ENCODE data around the gene ASB13.

ASB13 gene

DNA sequence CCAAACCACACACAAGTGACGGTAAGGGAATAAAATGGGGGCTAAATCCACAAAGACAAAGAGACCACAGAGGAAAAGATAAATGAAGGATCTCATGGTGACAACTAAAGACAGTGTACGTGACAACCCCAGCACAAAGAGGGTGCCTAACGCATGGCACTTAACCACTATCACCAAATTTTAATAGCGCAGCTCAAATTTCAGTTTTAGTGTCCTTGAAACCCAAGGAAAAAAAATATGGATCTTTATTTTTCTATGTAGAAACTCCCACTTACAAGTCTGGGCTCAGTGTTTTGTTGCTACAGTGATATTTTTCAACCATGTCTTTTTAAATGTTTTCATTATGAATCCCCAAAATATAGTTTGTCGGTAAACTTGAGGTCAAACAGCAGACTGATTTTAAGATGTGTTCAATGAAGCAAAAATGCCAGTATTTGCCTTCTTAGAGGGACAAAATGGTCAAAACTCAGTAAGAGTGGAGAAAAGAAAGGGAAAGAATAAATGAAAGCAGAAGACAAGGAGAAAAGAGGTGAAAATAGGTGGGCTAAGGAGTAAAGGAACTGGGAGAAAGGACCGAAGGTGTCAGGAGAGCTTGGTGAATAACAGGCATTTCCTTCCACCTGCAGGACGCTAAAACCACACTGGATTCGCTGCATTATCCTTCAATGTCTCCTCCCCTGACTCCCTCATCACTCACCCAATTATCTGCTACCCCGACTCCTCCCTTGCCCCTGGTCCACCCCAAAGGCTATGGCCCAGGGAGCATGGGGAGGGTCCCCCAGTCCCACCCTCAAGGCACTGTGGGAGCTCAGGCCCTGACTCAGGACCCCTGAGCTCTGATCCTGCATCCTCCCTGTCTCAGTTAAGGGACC lies 3.5 kb downstream of the ASB13 start:
- no peak for TF ChIP-seq GATA3 (IDR thresholded peaks at IDR 0.05; ENCODE audit: low read depth, low read length)
- no peak for TF ChIP-seq GATA2 (IDR thresholded peaks at IDR 0.05; ENCODE audit: low read depth, low read length)

DNA sequence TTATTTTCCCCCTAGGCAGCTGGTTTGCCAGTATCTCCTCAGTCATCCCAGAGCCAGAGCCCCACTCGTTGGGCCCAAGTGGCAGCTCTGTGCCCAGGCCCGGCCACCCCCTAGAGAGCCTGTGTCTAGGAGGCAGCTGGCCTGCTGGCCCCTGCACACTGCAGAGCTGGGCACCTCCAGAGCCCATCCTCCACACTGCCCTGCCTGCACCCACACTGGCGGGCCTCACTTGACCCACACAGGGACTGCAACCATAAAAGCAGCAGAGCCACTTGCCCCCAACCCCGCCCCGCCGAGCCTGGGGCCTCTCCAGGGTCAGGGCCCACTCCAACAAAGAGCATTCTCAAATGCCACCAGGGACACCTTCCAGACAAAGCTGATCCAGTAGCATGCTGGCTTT lies 5.4 kb downstream of the ASB13 start:
- TF ChIP-seq GATA2 (IDR thresholded peaks at IDR 0.05; ENCODE audit: low read depth, low read length) = no peak
- no peak for TF ChIP-seq GATA3 (IDR thresholded peaks at IDR 0.05; ENCODE audit: low read depth, low read length)

DNA sequence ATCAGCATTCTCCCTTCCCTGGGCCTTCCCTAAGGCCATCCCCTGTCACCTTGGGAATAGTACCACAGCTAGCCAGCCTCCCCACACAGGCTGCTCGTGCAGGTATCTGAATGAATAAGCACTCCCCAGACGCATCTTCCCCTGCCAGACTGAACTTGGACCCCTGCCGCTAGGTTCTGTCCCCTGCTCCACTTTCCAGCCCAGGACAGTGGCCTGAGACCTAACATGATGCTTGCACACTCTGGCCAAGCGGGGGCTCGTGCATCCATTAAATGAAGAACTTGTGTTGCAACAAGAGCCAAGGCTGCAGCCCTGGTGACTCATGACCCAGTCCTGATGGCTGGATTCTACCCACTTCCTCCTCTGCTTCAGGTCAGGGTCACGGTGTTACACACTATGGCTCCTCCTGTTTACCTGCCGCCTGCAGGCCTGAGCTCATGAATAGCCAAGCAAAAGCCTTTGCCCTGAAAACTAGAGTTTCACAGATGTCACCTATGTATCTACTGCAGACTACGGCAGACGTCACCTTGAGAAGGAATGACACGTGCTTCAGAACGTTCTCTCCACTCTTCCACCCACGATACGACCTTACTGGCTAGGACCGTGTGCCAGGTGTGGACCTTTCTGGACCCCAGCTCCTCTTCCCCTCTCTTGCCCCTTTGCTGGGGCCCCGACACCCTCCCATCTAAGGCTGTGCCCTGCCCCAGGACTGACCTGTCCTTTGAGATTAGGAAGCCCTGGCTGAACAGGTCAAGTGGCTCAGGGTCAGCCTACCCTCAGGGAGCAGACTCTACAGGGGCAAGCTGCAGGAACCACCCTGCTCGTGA lies 6.5 kb downstream of the ASB13 start:
- TF ChIP-seq GATA2 (IDR thresholded peaks at IDR 0.05; ENCODE audit: low read depth, low read length) = no peak

DNA sequence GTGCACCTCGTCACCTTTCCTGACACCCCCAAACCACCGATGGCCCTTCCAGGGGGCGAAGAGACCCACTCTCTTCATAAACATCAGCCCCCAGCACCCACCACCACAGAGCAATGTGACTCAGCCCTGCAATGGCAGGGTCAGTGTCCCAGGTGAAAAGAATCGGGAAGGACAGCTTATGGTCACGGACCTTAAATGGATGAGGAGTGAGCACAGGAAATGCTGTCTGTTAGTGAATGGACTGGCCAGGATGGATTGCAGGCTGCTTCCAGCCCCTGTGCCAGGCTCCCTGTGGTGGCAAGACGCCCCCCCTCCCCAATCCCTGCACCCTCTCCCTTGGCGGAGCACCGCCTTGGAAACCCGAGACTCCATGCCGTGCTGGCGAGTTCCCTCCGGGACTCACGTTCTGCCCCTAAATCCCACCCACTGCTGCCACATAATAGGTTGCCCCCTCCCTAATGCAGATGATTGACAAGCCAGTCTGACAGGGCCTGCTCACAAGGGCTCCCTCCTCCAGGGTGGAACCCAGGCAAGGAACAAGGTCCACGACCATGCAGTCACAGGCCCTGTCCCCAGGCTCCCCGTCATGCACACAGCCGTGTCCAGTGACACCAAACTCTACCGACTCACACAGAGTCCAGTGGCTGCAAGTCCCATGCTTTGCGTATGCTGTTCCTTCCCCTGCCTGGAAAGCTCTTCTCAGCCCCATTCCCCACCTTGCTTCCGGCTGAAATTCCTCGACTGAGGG lies 7.3 kb downstream of the ASB13 start:
- no peak for TF ChIP-seq GATA3 (IDR thresholded peaks at IDR 0.05; ENCODE audit: low read depth, low read length)
- TF ChIP-seq GATA2 (IDR thresholded peaks at IDR 0.05; ENCODE audit: low read depth, low read length) = no peak

DNA sequence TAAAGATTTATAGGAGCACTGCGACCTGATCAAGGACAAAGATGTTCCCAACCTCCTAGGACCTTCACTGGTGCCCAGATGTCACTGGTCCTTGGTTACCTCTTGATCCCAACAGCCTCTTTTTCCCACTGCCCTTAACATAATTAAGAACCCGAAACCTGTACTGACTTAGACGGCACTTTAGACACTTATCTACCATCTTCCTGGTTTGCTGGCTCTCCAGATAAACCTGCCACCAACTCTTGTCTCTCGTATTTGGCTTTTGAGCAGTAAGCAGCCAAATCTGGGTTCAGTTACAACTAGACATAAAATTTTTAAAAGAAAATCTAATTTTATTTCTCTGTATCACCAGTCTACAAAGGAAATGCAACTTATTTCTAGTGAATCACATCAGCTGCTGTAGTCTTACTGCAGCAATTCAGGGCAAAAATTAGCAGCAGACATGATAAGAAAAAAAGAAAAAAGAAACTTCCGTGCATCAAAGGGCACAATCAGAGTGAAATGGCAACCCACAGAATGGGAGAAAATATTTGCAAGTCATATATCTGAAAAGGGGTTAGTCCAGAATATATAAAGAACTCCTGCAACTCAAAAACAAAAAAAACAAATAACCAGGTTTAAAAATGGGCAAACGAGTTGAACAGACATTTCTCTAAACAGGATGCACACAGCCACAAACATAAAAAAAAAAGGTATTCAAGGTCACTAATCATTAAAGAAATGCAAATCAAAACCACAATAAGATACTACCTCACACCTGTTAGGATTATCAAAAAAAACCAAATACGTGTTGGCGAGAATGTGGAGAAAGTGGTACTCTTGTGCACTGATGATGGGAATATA lies 9.4 kb downstream of the ASB13 start:
- TF ChIP-seq GATA2 (IDR thresholded peaks at IDR 0.05; ENCODE audit: low read depth, low read length) = no peak
- TF ChIP-seq GATA3 (IDR thresholded peaks at IDR 0.05; ENCODE audit: low read depth, low read length) = no peak

DNA sequence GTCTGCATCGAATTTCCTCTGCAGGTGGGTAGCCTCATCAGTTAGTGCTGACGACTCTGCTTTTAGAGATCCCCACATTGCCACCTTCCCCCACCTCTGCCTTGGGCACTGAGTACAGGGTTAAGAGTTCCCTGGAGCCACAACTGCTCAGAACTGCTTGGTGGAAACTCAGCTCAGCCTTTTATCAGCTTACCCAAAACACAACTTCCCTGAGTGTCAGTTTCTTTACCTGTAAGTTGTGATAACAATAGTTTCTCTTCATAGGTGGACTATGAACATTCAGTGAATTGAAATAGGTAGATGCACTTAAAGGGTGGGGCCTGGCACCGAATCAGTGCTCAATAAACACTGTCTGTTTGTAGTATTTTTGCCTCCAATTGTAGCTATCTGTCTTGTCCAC lies 11.3 kb downstream of the ASB13 start:
- TF ChIP-seq GATA3 (IDR thresholded peaks at IDR 0.05; ENCODE audit: low read depth, low read length) (no peak), GATA2 (IDR thresholded peaks at IDR 0.05; ENCODE audit: low read depth, low read length) (no peak)

DNA sequence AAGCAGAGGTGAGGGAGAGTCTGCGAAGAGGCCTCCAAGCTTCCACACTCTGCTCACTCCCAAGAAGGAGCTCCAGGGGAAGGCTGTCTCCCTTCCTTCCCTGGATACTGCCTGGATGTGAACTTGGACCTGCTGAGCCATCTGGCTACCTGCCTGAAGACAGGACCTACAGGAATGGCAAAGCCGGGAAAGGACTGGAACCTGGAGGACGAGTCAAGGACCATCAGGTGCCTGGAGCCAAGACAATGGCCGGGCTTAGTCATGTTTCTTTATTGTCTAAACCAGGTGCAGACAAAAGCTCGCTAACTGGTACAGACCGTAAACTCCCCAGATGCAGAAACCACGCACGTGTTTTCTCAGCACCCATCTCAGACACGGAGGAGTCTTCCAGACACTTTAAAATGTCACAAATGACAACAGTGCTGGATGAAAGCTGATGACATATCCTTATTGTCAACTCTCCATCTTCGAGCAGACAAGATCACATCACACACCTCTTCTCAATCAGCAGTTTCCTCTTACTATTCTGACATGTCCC lies 12.1 kb downstream of the ASB13 start:
- TF ChIP-seq GATA3 (IDR thresholded peaks at IDR 0.05; ENCODE audit: low read depth, low read length) (no peak), GATA2 (IDR thresholded peaks at IDR 0.05; ENCODE audit: low read depth, low read length) (no peak)

DNA sequence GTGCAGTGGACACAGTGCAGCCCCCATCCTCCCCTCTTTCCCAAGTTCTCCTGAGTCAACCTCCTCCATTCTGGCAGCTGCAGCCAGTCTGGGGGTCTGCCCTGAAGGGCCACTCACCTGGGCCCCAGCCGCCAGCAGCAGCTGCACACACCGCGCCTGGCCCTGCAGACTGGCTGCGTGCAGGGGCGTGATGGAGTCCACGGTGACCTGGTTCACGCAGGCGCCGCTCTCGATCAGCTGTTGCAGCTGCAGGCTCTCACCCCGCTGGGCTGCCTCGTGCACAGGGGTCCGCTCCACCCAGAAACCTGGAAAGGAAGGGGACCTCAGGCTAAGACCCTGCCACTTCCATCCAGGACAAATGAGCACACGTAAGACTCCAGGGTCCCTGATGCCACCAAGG lies 13.6 kb downstream of the ASB13 start:
- no peak for TF ChIP-seq GATA2 (IDR thresholded peaks at IDR 0.05; ENCODE audit: low read depth, low read length)
- no peak for TF ChIP-seq GATA3 (IDR thresholded peaks at IDR 0.05; ENCODE audit: low read depth, low read length)

DNA sequence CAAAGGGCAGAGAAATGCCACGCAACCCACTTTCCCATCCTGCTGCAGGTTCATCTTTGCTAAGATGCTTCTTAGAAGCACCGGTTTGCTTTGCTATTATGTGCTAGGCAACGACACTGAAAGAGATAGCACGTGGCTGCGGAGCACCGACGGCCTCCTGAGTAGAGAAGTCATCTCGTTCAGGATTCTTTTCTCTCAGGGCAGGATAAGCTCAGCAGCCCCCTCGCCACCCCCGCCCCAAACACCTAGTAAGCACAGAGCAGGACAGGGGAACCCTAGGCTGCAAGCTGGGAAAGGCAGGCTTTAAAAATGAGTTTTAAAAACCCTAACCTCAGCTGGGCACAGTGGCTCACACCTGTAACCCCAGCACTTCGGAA lies 15.0 kb downstream of the ASB13 start:
- TF ChIP-seq GATA3 (IDR thresholded peaks at IDR 0.05; ENCODE audit: low read depth, low read length) = no peak
- TF ChIP-seq GATA2 (IDR thresholded peaks at IDR 0.05; ENCODE audit: low read depth, low read length) = no peak

DNA sequence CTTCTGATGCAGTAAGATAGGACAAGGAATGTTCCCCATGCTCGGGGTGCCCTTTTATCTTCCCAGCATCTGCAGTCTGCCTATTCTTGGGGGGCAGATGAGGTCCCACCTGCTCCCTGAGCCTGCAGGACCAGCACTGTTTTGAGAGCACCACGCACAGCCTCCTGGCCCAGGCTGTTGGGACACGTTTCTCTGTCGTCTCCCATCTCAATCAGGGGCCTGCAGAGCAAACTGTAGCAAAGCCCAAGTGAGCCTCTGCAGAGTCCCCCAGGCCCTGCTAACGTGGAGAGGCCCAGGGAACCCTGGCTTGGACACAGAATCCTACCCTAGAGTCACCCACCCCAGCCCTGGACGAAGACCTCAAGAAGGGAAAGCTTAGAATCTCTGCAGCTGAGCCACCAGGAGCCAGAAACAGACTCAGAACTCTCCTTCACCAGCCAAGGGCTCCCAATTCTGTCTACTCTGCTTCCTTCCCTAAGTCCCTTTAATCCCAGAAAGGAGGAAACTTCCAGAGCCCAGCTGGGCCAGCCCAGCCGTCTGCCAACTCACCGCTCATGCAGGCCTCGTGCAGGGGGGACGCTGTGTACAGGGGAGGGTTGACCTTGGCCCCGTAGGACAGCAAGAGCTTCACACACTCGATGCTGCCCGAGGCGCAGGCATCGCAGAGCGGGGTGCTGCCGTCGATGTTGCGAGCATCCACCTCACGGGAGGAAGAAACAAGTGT lies 15.6 kb downstream of the ASB13 start:
- TF ChIP-seq GATA2 (IDR thresholded peaks at IDR 0.05; ENCODE audit: low read depth, low read length) (no peak), GATA3 (IDR thresholded peaks at IDR 0.05; ENCODE audit: low read depth, low read length) (no peak)

DNA sequence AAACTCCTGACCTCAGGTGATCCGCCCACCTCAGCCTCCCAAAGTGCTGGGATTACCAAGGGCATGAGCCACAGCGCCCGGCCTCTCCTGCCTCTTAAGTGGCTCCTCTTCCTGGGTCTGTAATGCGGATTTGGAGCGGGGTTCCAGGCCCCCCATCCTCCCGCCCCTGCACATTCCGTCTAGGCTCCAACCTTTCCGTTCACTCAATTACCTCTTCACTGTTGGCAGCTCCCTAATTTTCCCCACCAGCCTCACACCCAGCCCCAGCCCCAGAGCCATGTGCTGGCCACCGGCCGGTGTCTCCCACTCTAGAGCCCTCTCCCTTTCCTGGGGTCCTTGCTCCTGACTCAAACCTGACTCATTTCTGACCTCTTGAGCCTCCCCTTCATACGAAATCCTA lies 16.6 kb downstream of the ASB13 start:
- TF ChIP-seq GATA3 (IDR thresholded peaks at IDR 0.05; ENCODE audit: low read depth, low read length) = no peak
- TF ChIP-seq GATA2 (IDR thresholded peaks at IDR 0.05; ENCODE audit: low read depth, low read length) = no peak
